SK-N-DZ (cell line): ENCODE measurements around the gene IMMP2L.

ENCODE experiments used
- DNase-seq: peaks from one replicate; pipeline ENCODE4 v3.0.0-alpha.2; 2015; ENCODE audit warnings: low spot score

IMMP2L gene

DNA sequence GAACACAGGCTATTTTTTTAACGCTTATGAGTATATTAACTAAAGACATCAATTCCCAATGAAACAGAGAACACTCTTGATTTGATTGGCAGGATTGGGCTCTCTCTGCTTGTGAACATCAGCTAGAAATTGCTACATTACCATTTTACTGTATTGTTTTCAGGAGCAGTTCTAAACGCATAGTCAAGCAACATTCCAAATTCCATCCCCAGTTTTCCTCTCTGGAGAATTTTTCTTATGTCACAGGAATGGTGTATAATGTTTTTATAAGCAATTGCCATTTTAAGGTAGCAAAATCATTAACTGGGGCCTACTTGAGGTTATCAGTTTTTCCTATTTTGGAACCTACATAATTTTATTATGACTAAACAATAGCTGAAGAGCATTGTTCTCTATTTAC lies 748.3 kb downstream of the IMMP2L start:
- DNase-seq: no peak

DNA sequence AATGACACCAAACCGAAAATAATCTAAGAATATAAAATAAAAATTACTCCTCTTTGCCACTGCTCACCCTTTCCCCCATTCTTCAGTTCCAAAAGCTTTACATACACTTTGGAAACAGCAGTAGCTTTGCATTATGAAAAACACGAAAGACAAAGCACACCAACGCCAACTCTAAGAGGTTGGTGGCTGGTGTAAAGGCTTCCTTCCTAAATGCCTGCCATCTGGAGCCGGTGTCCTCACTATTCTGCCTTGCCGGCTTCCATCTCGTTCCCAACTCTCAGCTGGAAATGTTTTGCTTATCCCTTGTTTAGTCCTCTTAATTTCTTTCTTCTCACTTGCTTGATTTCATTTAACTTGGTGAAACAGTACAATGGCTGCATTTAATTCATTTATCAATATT lies 752.5 kb downstream of the IMMP2L start:
- no peak for DNase-seq

DNA sequence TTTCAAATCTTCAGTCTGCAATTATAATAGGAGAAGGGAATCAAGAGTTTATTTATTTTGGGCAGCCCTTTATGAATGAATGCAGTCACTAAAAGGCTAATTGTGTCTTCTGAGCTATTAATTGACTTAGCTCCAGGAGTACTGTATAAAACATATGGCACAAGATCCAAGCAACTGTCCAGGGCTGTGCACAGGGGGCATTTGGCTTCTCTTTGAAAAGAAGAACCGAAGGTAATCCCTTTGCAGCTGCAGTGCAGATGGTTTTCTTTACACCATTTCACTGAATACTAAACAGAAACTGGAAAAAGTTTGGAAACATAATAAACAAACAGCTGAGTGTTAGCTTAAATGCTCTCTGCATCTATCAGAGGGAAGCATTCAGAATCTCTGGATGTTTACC lies 753.9 kb downstream of the IMMP2L start:
- DNase-seq: no peak

DNA sequence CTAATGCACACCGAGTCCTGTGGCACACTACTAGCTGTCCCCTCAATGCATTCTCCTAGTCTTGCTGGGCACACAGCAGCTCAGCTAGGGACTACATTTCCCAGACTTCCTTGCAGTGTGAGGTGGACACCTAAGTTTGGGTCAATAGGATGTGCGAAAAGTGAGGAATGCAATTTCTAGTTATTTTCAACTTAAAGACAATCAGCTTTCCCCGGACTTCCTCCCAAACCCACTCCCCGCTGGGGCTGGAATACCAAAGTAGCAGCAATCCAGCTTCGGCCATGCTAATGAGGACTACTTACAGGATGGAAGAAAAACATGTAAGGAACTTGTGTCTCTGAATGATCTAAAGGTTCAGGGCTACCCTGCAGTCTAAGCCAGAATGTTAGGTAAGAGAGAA lies 757.8 kb downstream of the IMMP2L start:
- DNase-seq: no peak

DNA sequence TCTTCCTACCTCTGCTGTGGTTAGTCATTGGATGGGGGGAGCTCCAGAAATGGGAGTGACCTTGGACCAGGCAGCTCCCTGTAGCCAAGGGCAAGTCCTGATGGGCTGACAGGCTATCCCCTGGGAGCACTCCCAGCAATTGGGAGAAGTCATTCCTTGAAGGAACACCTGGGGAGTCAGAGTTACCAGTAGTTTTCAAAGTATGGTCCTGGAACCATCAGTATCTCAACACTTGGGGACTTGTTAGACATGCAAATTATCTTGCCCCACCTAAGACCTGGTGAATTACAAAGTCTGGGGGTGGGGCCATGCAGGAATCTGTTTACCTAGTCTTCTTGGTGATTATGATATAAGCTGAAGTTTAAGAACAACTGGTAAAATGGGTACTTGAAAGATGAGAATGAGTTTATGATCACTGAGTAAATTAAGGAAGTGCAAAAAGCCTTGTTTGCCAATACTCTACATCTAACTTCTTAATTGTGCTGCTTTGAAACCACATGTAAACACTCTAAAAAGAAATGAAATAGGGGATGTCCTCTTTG lies 758.6 kb downstream of the IMMP2L start:
- no peak for DNase-seq

DNA sequence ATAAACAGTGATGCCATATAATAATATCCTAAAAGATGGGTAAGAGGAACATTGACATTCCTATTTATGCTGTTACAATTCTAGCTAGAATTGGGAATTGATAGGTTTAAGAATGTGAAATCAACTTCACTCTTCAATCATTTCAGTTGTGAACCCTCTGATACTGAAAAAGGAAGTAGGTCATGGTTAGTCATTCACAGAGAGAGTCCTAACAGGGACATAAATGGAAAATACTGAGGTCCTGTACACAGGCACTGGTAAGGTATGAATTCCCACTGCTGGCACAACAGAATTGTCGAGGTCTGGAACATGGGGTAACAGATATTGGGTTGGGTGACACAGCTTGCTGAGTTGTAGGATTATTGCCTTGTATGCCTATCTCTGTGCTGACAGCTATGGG lies 760.8 kb downstream of the IMMP2L start:
- DNase-seq: no peak

DNA sequence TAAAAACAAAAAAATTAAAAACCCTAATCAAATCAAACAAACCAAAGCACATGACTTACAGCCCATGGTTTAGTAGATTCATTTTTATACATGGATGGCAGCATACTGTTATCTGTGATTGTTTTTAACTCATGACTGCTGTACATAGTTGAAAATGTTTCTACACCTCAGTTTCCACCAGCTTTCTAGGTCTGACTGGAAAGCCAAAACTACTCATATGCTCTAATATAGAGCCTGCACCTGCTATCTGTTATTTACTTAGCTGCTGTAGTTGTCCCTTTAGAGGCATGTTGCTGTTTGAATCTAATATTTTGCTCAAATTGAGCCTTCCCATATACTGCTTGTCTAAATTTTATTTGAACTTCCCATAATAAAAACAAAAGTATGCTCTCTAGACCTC lies 761.3 kb downstream of the IMMP2L start:
- DNase-seq: no peak

DNA sequence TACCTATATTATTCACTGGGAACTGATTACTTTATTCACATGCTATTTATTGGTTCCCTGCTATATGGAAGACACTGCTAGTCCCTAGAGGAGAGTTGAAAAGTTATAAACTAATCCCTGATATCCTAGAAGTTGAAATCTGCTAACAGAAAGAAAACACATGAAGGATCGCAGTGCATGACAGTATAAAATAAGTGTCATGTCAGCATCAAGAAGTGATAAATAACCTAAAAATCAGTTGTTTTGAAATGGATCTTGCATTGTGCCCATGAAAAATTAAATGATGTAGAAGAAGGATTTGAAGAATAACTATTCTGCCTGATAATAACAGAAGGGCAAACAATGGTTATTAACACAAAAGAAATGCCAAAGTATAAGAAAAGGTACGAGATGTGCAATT lies 764.6 kb downstream of the IMMP2L start:
- no peak for DNase-seq

DNA sequence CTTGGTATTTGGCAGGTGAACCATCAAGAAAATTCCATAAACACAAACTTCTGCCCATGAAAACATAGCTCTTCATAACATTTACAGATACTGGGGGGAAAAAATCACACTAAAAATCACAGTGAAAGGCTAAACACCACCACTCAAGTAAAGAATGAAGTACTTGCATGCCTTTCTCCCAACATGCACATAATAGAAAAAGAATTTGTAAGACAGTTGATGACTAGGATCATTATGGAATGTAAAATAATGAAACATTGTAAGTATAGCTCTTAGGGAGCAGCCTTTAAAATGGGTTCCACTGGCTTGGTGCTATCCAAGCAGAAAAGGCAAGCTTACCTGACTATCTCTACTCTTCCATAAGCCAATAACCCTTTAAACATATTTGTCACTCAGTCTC lies 771.3 kb downstream of the IMMP2L start:
- DNase-seq: no peak

DNA sequence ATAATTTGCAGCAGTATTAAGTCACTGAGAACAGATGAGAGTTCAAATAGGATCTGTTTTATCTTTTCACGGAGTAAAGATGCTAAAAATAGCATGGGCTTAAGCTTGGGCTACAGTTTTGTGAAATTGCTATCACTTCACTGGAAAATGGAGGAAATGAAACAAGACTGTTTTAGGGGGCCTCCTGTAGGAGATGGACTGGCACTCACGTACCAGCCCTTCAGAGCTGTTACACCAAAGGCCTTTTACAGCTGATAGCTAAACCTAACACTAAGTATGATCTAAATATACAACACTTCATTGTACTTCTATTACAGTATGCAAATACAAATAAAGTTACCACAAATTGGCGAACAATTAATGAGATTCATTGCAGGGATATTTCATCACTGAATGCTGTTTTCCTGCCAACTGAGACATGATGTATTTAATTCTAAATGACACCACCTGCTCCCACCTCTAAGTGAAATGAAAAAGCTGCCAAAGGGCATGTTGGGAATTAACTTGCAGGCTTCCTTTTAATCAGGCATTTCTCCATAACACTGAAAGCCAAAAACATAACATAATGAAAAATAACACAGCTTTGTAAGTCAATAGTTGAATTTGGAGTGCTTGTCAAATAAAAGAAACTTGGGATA lies 775.8 kb downstream of the IMMP2L start:
- DNase-seq: no peak

DNA sequence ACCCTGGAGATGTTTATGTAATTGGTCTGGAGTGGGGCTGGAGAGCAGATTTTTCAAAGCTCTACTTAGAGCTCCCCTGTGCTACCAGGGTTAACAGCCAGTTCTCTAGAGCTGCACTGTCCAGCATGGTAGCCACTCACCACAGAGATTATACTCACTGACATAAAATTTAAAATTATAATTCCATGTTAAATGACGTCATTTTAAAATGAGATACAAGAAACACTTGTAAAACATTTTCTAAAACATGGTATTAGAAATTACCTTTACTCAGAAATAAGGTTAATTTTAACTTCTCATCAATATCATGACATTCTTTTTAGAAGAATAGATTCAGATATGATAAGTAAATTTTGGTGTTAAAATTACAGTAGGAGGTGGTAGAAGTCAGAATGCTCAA lies 777.5 kb downstream of the IMMP2L start:
- no peak for DNase-seq

DNA sequence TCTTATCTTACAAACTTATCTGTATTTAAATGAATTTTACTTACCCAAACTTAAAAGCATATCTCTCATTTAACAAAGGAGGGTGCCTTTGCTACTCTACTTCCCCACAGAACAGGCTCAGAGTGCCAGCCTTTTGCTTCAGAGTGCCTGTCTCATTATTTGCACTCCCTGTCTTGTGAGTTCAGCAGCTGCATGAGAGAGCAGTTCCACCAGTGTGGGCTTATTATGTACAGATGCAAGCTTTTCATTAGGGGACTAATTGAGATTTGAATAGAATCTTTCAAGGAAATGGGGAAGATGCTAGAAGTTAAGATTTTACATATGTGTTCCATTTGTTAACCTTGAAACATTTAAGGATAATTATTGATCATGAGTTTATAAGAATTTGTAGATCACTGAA lies 781.6 kb downstream of the IMMP2L start:
- peak; percentile 16 for DNase-seq

DNA sequence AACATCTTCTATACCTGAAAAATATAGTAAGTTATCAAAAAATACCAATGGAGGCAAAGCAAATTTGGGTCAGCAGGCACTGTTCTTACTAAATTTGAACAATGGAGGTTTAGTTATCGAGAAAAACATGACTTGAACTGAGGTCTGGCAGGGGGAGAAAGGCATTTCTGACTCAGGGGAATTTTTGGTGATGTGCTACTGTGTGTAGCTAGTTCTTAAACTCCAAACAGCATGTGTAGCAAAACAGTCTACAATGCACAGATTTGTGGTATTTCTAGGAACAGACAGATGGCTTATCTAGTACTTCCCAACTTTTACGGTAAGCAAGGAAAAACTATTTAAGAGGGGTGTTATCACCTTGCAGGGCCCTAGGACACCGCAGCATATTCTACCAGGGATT lies 783.0 kb downstream of the IMMP2L start:
- no peak for DNase-seq

DNA sequence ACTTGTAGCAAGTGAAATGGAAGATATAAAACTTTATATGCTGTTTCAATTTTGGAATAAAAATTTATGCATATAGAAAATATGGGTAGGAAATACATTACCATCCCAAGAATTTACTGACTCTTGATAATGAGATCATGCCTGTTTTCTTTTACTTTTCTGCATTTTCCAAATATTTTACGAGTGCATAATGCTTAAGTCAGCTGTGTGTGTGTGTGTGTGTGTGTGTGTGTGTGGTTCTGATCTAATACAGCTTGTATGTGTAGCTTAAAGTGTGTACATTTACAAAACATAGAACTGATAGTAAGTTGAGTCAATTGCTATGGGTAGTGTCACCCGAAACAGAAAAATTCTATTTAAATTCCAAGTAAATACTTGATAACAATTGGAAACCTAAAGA lies 787.2 kb downstream of the IMMP2L start:
- DNase-seq: no peak

DNA sequence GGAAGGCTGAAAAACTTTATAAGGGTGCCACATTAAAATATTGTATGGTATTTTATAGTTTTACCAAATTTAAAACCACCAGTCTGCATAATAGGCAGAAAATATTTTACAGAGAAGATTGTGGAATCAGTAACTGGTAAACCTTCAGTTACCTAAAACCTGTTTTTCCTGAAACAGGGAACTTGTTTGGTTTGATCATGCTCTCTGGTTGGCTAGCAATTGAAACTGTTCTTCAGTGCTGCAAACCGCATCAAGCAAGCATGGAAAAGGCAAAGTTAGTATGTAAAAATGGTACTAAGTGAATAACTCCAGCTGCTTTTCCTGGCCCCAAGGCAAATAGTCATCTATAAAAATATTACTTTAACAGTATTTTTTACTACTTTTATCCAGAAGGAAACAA lies 788.2 kb downstream of the IMMP2L start:
- DNase-seq: no peak

DNA sequence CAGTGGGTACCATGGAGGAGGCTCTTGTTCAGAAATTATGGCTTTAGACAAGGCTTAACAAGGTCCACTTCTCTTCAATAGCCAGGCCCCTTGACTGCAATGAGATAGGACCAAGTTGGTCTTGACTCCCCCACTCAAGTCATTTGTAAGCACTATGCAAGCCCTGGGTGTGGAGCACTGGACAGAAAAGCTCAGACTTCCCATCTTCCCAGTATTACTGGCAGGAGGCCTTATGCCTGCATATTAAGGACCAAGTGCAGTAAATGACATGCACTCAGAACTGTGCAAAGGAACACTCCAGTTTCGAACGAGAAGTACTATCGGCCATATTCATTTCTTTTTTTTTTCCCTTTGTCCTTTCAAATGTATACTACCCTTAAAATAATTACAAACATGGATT lies 789.7 kb downstream of the IMMP2L start:
- no peak for DNase-seq

DNA sequence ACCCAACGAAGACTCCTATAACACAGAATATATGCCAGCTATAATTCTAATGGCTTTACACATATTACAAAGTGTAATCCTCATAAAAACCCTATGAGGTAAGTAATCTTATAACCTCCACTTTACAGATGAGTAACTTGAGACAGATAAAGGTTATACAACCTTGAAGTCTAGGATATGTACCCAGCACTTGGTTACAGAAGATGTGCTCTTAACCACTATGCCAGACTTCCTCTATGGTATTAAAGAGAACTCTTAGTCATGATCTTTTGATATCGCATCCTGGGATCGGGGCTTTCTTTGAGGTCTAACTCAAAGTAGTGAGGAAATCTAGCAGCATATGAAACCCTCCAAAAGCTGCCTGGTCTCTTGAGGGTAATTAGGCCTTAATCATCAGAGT lies 790.6 kb downstream of the IMMP2L start:
- no peak for DNase-seq

DNA sequence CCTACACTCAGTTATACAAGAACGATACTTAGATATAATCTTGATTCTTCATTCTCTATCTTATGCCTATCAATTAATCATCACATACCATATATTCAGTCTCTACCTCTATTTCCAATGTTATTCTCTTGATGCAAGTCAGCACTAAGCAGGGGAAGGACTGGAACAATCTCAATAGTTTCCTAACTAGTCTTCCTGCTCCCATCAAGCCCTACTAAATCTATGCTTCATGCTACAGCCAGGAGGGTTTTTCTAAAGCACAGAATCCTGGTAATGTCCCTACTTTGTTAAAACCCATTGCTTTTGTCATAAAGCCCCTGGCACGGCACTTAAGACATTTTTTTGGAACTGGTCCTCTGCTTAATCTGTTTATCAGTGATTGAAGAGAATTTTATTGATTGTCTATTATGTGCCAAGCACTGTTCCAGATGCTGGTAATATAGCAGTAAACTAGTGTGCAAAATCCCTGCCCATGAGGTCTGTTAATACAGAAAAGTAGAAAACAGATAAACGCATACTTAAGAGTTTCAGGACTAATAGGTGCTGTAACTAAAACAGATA lies 794.7 kb downstream of the IMMP2L start:
- no peak for DNase-seq

DNA sequence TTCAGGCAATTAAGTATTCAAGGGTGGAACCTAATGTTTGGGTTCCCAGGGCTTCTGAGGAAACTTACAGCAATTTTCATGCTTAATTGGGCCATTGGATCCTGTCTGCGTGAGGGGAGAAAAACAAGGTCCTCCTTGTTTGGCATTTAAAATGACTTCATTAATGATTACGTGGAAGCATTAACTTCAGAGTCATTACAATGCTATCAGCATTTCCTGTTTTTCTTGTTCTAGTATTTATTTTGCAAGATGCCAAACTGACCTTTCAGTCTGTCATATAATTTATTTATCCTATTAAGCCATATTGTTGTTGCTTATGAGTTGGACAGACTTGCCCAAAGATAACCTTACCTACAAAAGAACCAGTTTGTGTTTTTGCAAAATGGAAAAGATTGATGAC lies 795.4 kb downstream of the IMMP2L start:
- DNase-seq: no peak

DNA sequence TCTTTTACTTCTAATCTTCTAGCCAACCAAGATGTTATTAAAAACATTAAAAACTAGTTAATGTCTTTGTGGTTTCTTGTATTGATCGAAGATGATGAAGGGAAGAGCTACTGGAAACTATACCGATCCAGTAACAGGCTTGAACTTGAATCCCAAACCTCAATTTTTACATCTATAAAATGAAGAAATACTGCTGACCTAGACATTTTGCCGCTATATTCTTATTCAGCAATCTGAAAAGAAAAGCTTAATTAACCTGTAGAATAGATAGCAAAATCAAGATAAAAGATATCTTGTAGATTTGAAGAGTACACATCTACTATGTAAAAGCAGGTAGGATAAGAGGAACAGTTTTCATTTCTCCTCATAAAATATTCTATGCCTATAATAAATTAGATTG lies 797.4 kb downstream of the IMMP2L start:
- no peak for DNase-seq

DNA sequence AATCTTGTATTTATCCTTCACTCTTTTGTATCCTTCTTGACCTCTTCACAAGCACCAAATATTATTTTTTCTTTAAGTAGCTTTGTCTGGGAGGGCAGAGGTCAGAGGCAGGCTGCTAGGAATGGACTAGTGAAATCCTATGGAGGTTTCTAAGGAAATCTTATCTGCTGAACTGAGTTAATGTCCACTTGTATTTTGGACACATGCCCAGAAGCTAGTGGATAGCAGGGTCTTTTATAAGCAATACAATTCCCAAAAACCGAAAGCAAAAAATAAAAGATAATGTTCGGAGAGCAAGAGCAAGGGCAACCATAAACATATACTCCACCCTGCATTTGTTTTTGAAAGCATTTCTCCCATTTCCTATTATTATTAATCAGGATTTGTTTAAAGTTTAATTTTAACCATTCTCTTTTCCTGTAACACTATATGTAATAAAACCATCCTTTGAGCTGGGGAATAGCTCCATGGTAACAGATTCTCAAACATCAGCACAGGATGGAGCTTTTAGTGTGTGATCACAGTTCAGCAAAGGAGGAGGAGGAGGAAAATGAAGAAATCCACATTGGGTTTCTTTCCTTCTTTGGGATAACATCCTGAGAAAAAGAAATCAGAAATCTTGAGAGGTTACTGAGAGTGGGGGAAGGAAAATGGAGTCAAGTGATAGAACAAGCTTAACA lies 799.6 kb downstream of the IMMP2L start:
- no peak for DNase-seq

DNA sequence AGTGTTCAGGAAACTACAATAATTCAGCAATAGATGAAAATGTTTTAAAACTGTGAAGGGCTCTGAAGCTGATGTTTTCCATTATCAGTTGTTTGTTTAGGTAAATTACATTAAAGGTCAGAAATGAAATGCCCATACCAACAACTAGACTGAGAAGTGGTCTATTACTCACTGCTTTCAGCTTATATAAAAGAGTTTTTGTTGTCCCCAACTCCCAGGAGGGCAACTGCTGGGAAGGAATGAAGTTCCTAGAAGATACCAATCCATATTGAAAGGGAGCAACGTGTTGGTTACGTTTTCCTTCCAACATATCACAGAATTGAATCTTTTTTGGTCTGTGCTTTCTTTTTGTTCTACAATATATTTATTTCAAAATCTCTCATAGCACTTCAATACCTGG lies 802.0 kb downstream of the IMMP2L start:
- DNase-seq: no peak

DNA sequence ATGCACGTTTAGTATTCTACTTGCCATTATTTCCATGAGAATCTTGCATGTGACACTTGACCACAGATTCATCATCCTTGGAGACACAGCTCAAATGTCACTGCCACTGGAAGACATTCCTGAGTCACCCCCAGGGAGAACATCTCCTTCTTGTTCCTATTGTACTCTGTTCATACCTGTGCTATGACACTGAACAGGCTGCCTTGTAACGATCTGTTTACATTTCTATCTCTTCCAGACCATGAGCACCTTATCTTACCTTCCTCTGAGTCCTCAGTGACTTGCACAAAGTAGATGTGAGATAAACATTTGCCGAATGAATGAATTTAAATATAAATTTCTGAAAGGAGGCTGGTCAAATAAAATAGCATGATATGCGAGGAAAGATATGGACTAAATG lies 803.2 kb downstream of the IMMP2L start:
- no peak for DNase-seq
